Osteoblast (primary cell): ENCODE data around the gene MYLK. TPM values are rescaled to one million over a fixed set of nuclear protein-coding genes. Genes with fewer than 3 reads are reported as not detected.

Source experiments
- DNase-seq: peaks from one replicate; pipeline ENCODE4 v3.0.0; 2011; ENCODE audit warnings: low spot score, mixed read lengths; ENCODE audit not compliant: insufficient read length; ENCODE audit errors: missing footprints
- H2AFZ ChIP-seq: 2 replicates; pipeline ENCODE4 v1.6.0; 2011; ENCODE audit warnings: mild to moderate bottlenecking, low read length
- H3K27ac ChIP-seq: 2 replicates; pipeline ENCODE4 v1.5.1; 2011; ENCODE audit warnings: mild to moderate bottlenecking, low read depth, low read length, moderate library complexity
- H3K27me3 ChIP-seq: 2 replicates; pipeline ENCODE4 v1.6.0; 2012; ENCODE audit warnings: mild to moderate bottlenecking, control low read depth, inconsistent platforms, low read length, moderate library complexity; ENCODE audit not compliant: insufficient read depth
- H3K36me3 ChIP-seq: 2 replicates; pipeline ENCODE4 v1.5.1; 2011; ENCODE audit warnings: mild to moderate bottlenecking, low read length, control low read depth, moderate library complexity; ENCODE audit not compliant: insufficient read depth
- H3K4me1 ChIP-seq: 2 replicates; pipeline ENCODE4 v1.5.1; 2011; ENCODE audit warnings: mild to moderate bottlenecking, low read length, control low read depth, moderate library complexity; ENCODE audit not compliant: insufficient read depth
- H3K4me2 ChIP-seq: 2 replicates; pipeline ENCODE4 v1.6.0; 2011; ENCODE audit warnings: mild to moderate bottlenecking, low read length; ENCODE audit not compliant: insufficient read depth
- H3K4me3 ChIP-seq: fragments of 200-600 bp; sonication (generic); 3 replicates; pipeline ENCODE4 v1.5.1; 2012; ENCODE audit warnings: mild to moderate bottlenecking, low read length, inconsistent platforms; ENCODE audit not compliant: insufficient read depth
- H3K79me2 ChIP-seq: 2 replicates; pipeline ENCODE4 v1.6.0; 2012; ENCODE audit warnings: mild to moderate bottlenecking, low read length, control low read depth, inconsistent platforms; ENCODE audit not compliant: insufficient read depth
- H3K9me3 ChIP-seq: 2 replicates; pipeline ENCODE4 v1.5.1; 2011; ENCODE audit warnings: low read depth, low read length, control low read depth
- H4K20me1 ChIP-seq: 2 replicates; pipeline ENCODE4 v1.6.0; 2012; ENCODE audit warnings: mild to moderate bottlenecking, low read length, control low read depth; ENCODE audit not compliant: insufficient read depth
- CTCF ChIP-seq: IDR thresholded peaks from 2 replicates; pipeline ENCODE4 v1.5.1; 2011; ENCODE audit warnings: mild to moderate bottlenecking, low read depth, low read length, moderate library complexity; ENCODE audit errors: extremely low read depth
- total RNA-seq: library from RNA; depleted of rRNA; stranded (reverse); fragments of >200 nt; gene quantifications from 2 replicates; pipeline ENCODE4 v1.2.3, GENCODE V29; 2012

The MYLK gene
- total RNA-seq, 1 donor: 268 TPM

GRCh38 chr3:123571973-123572365, 312.2 kb downstream of the MYLK start:
- no peak overlapping the region for H3K4me3 ChIP-seq
- peaks cover 7% of the 10 kb centered on the region for H3K36me3 ChIP-seq
- TF ChIP-seq CTCF: no peak
- no peaks in the 10 kb centered on the region for H4K20me1 ChIP-seq
- no peaks in the 10 kb centered on the region for H3K27me3 ChIP-seq
- no peak overlapping the region for H3K4me2 ChIP-seq
- no peaks in the 10 kb centered on the region for H3K79me2 ChIP-seq
- H3K4me1 ChIP-seq: peaks cover 7% of the 10 kb centered on the region
- H3K9me3 ChIP-seq: no peaks in the 10 kb centered on the region
- no peak overlapping the region for H2AFZ ChIP-seq
- DNase-seq: no peak
- H3K27ac ChIP-seq: no peak overlapping the region

GRCh38 chr3:123571264-123571972, 312.7 kb downstream of the MYLK start:
- H3K9me3 ChIP-seq: no peaks in the 10 kb centered on the region
- H4K20me1 ChIP-seq: no peaks in the 10 kb centered on the region
- no peaks in the 10 kb centered on the region for H3K27me3 ChIP-seq
- H3K79me2 ChIP-seq: no peaks in the 10 kb centered on the region
- no peak for DNase-seq
- H3K4me3 ChIP-seq: no peak overlapping the region
- TF ChIP-seq CTCF: no peak
- H2AFZ ChIP-seq: no peak overlapping the region
- no peak overlapping the region for H3K27ac ChIP-seq
- H3K4me1 ChIP-seq: peaks cover 6% of the 10 kb centered on the region
- H3K36me3 ChIP-seq: peaks cover 4% of the 10 kb centered on the region
- H3K4me2 ChIP-seq: no peak overlapping the region

GRCh38 chr3:123568875-123569274, 315.3 kb downstream of the MYLK start:
- H3K79me2 ChIP-seq: no peaks in the 10 kb centered on the region
- peak; percentile 22 for DNase-seq
- H3K4me1 ChIP-seq: no peaks in the 10 kb centered on the region
- no peak overlapping the region for H2AFZ ChIP-seq
- H3K4me3 ChIP-seq: no peak overlapping the region
- no peak for TF ChIP-seq CTCF
- no peaks in the 10 kb centered on the region for H3K27me3 ChIP-seq
- H3K36me3 ChIP-seq: peaks cover 4% of the 10 kb centered on the region
- H4K20me1 ChIP-seq: no peaks in the 10 kb centered on the region
- no peaks in the 10 kb centered on the region for H3K9me3 ChIP-seq
- H3K27ac ChIP-seq: no peak overlapping the region
- no peak overlapping the region for H3K4me2 ChIP-seq

- no peaks in the 10 kb centered on the region for H3K4me1 ChIP-seq
- H3K4me3 ChIP-seq: no peak overlapping the region
- no peaks in the 10 kb centered on the region for H3K27me3 ChIP-seq
- H3K36me3 ChIP-seq: peaks cover 4% of the 10 kb centered on the region
- H3K27ac ChIP-seq: no peak overlapping the region
- no peak overlapping the region for H2AFZ ChIP-seq
- H3K79me2 ChIP-seq: no peaks in the 10 kb centered on the region
- H3K4me2 ChIP-seq: no peak overlapping the region
- no peak for TF ChIP-seq CTCF
- H3K9me3 ChIP-seq: no peaks in the 10 kb centered on the region
- no peaks in the 10 kb centered on the region for H4K20me1 ChIP-seq
- no peak for DNase-seq
These were observed 316.1 kb downstream of the MYLK start for GRCh38 chr3:123568034-123568433.
